Left lobe of liver (tissue), 2 donors: Measurements from ENCODE around the gene FADS2. TPM values are rescaled to one million over a fixed set of nuclear protein-coding genes. Genes with fewer than 3 reads are reported as not detected.

Source experiments
- ATAC-seq: fragments of 200-7000 bp; cut with Tn5 transposase; one replicate; pipeline ENCODE4 v1.9.1; 2020; ENCODE audit warnings: mild to moderate bottlenecking, moderate library complexity
- DNase-seq: peaks from one replicate; pipeline ENCODE4 v3.0.0-alpha.2; 2020; ENCODE audit warnings: low spot score
- total RNA-seq: library from RNA; stranded (reverse); gene quantifications from one replicate; pipeline ENCODE4 v1.2.1, GENCODE V29; 2021
- donor health status: DM: no; HTN: no; CAD: no; lungs with moderate emphysema.
- donor health status: DM: no; HTN: yes; CAD: no.

FADS2 gene
- total RNA-seq, 1 donor from 2014 or later, result 113 TPM

GRCh38 chr11:61916737-61917333, 88.7 kb downstream of the FADS2 start:
- DNase-seq (peak; percentile 47), ATAC-seq (no peak)

Other genes with a start within 250 kb of the FADS2 start
- 65.6 TPM for gene SYT7, start 247.2 kb upstream of the FADS2 start, total RNA-seq
- 0.35 TPM for gene DAGLA, start 147.9 kb upstream of the FADS2 start, total RNA-seq
- 15.9 TPM for gene MYRF, start 75.7 kb upstream of the FADS2 start, total RNA-seq
- gene TMEM258, start 35.7 kb upstream of the FADS2 start, total RNA-seq, result 58.5 TPM
- gene FEN1, start 35.4 kb upstream of the FADS2 start, total RNA-seq, result 5.1 TPM
- 34.6 TPM for gene FADS1, start 11.3 kb upstream of the FADS2 start, total RNA-seq
- gene FADS3, start 63.2 kb downstream of the FADS2 start, total RNA-seq, result 15.0 TPM
- 4.0 TPM for gene RAB3IL1, start 89.3 kb downstream of the FADS2 start, total RNA-seq
- 0.63 TPM for gene BEST1, start 122.1 kb downstream of the FADS2 start, total RNA-seq
- gene FTH1, start 139.3 kb downstream of the FADS2 start, total RNA-seq, result 938 TPM